Measurements from ENCODE around the gene BFSP2. TPM values are rescaled to one million over a fixed set of nuclear protein-coding genes. Genes with fewer than 3 reads are reported as not detected.
A peak's percentile ranks its signal among the peaks of the same experiment; 100 is the strongest.

The BFSP2 gene
- total RNA-seq, 1 donor from 2014 or later = not detected

GRCh38 chr3:133394561-133395311 is 5.1 kb upstream of the BFSP2 start:
- Mint-ChIP-seq H3K4me1 (no peaks in the 10 kb centered on the region), H3K27ac (ENCODE audit: unreplicated experiment) (no peak overlapping the region), H3K36me3 (ENCODE audit: low read depth) (peaks cover 9% of the 10 kb centered on the region), H3K4me3 (no peak overlapping the region), H3K9me3 (no peaks in the 10 kb centered on the region), H3K27me3 (ENCODE audit: low read depth) (no peaks in the 10 kb centered on the region)
- TF ChIP-seq CTCF (conservative IDR thresholded peaks at IDR 0.05) = no peak
- DNase-seq (ENCODE audit: low read depth, low spot score) = no peak

GRCh38 chr3:133396906-133397305 is 3.0 kb upstream of the BFSP2 start:
- Mint-ChIP-seq H3K9me3 (no peaks in the 10 kb centered on the region), H3K27me3 (ENCODE audit: low read depth) (no peaks in the 10 kb centered on the region), H3K4me1 (no peaks in the 10 kb centered on the region), H3K27ac (ENCODE audit: unreplicated experiment) (no peak overlapping the region), H3K36me3 (ENCODE audit: low read depth) (peaks cover 9% of the 10 kb centered on the region), H3K4me3 (no peak overlapping the region)
- no peak for DNase-seq (ENCODE audit: low read depth, low spot score)
- no peak for TF ChIP-seq CTCF (conservative IDR thresholded peaks at IDR 0.05)

GRCh38 chr3:133401374-133402135 is 1.7 kb downstream of the BFSP2 start:
- no peak for DNase-seq (ENCODE audit: low read depth, low spot score)
- H3K36me3 Mint-ChIP-seq (ENCODE audit: low read depth) = no peaks in the 10 kb centered on the region
- no peak overlapping the region for H3K4me3 Mint-ChIP-seq
- peaks cover 33% of the 10 kb centered on the region for H3K4me1 Mint-ChIP-seq
- no peak for TF ChIP-seq CTCF (conservative IDR thresholded peaks at IDR 0.05)
- H3K27me3 Mint-ChIP-seq (ENCODE audit: low read depth) = no peaks in the 10 kb centered on the region
- H3K9me3 Mint-ChIP-seq = no peaks in the 10 kb centered on the region
- H3K27ac Mint-ChIP-seq (ENCODE audit: unreplicated experiment) = peak overlapping the region; percentile 35

DNA sequence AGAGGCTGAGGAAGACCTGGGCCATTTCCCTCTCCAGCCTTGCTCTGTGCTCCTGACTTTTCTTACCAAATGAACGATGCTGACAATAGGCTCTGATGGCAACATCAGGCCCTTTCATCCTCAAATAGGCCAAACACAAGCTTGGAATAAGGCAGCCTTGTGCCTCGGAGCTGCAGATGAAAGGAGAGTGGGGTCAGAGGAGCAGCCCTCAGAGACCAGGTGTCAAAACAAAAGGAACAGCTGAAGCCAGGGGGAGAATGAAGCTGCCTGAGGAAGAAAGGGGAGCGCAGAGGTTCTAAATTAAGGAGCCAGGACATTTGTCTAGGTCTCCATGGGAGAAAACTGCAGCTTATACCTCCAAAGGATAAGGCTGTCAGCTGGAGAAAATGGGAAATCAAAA is 5.1 kb downstream of the BFSP2 start:
- H3K36me3 Mint-ChIP-seq (ENCODE audit: low read depth) = no peaks in the 10 kb centered on the region
- H3K4me3 Mint-ChIP-seq = peak overlapping the region; percentile 54
- peaks cover 3% of the 10 kb centered on the region for H3K27me3 Mint-ChIP-seq (ENCODE audit: low read depth)
- H3K27ac Mint-ChIP-seq (ENCODE audit: unreplicated experiment) = peak overlapping the region; percentile 15
- TF ChIP-seq CTCF (conservative IDR thresholded peaks at IDR 0.05) = no peak
- no peak for DNase-seq (ENCODE audit: low read depth, low spot score)
- H3K9me3 Mint-ChIP-seq = no peaks in the 10 kb centered on the region
- peaks cover 35% of the 10 kb centered on the region for H3K4me1 Mint-ChIP-seq

DNA sequence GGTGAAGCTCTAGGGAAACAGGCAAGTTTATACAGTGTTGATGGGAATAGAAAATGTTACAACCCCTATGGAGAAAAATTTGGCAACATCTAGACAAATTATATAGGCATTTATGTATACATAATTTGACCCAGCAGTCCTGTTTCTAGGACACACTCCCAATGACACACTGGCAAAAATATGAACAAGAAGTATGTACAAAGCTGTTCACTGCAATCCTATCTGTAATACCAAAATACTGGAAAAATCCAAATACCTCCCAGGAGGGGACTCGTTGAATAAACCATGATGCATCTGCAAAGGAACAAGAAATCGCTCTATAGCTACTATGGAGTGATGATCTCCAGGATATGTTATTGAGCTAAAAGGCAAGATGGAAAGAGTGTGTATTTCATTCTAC is 8.5 kb downstream of the BFSP2 start:
- no peak for DNase-seq (ENCODE audit: low read depth, low spot score)
- H3K9me3 Mint-ChIP-seq = no peaks in the 10 kb centered on the region
- H3K4me3 Mint-ChIP-seq = no peak overlapping the region
- H3K36me3 Mint-ChIP-seq (ENCODE audit: low read depth) = no peaks in the 10 kb centered on the region
- TF ChIP-seq CTCF (conservative IDR thresholded peaks at IDR 0.05) = no peak
- H3K27ac Mint-ChIP-seq (ENCODE audit: unreplicated experiment) = no peak overlapping the region
- peaks cover 36% of the 10 kb centered on the region for H3K4me1 Mint-ChIP-seq
- H3K27me3 Mint-ChIP-seq (ENCODE audit: low read depth) = peaks cover 3% of the 10 kb centered on the region
